Caco-2 (cell line): ENCODE data around the gene HAO1. TPM values are rescaled to one million over a fixed set of nuclear protein-coding genes. Genes with fewer than 3 reads are reported as not detected.

Source experiments
- BruUV-seq: library from RNA; stranded (reverse); fragments of 400-500 nt; replicated peaks from 2 replicates; lab custom pipeline; 2021; lab: Mats Ljungman, UMichigan
- CTCF ChIA-PET: fragments of 300-600 bp; sonication (Branson Sonifier 250); formaldehyde crosslinking; loops from one replicate; lab custom pipeline; 2022; ENCODE audit warnings: antibody characterized with exemption; lab: Charles Lee
- POLR2A ChIA-PET: fragments of 300-600 bp; sonication (Branson Sonifier 250); formaldehyde crosslinking; loops from one replicate; lab custom pipeline; 2022; ENCODE audit warnings: antibody characterized with exemption; lab: Charles Lee
- DNase-seq, 2 experiments: peaks; one replicate each; pipeline versions ENCODE4 v3.0.0 to v3.0.0-alpha.2; 2020 to 2022
- H3K27me3 ChIP-seq: replicated peaks from 2 replicates; pipeline ENCODE4 v1.6.0; 2011; ENCODE audit warnings: low read length; ENCODE audit not compliant: control insufficient read depth, insufficient read depth
- H3K36me3 ChIP-seq: 2 replicates; pipeline ENCODE4 v1.5.1; 2011; ENCODE audit warnings: low read length; ENCODE audit not compliant: control insufficient read depth, insufficient read depth
- H3K4me1 ChIP-seq: fragments of 250-450 bp; sonication (Bioruptor Pico); 2 replicates; pipeline ENCODE4 v1.5.1; 2020; ENCODE audit warnings: mild to moderate bottlenecking
- H3K4me3 ChIP-seq: 2 replicates; pipeline ENCODE4 v1.5.1; 2011; ENCODE audit warnings: low read depth, mild to moderate bottlenecking, control low read depth, low read length
- H3K9me3 ChIP-seq: fragments of 250-450 bp; sonication (Bioruptor Pico); 2 replicates; pipeline ENCODE4 v1.5.1; 2020; ENCODE audit warnings: mild to moderate bottlenecking, moderate library complexity
- H3K27ac Mint-ChIP-seq: one replicate; pipeline ENCODE4 v1.8.0; 2022; ENCODE audit warnings: mixed read lengths; ENCODE audit not compliant: unreplicated experiment
- H3K27me3 Mint-ChIP-seq: one replicate; pipeline ENCODE4 v1.8.0; 2022; ENCODE audit warnings: mixed read lengths; ENCODE audit not compliant: insufficient read depth, unreplicated experiment
- H3K36me3 Mint-ChIP-seq: one replicate; pipeline ENCODE4 v1.8.0; 2022; ENCODE audit warnings: mild to moderate bottlenecking, mixed read lengths; ENCODE audit not compliant: insufficient read depth, unreplicated experiment
- H3K4me1 Mint-ChIP-seq: one replicate; pipeline ENCODE4 v1.8.0; 2022; ENCODE audit warnings: low read depth, mixed read lengths; ENCODE audit not compliant: unreplicated experiment
- H3K4me3 Mint-ChIP-seq: one replicate; pipeline ENCODE4 v1.8.0; 2022; ENCODE audit warnings: mild to moderate bottlenecking, moderate library complexity, mixed read lengths; ENCODE audit not compliant: unreplicated experiment
- H3K9me3 Mint-ChIP-seq: one replicate; pipeline ENCODE4 v1.8.0; 2022; ENCODE audit warnings: mixed read lengths; ENCODE audit not compliant: unreplicated experiment
- intact Hi-C: fragments of 100-400 bp; cut with micrococcal nuclease; formaldehyde crosslinking; loops from one replicate; pipeline ENCODE4 v1.10.0; 2022; ENCODE audit not compliant: unreplicated experiment
- total RNA-seq: library from RNA; stranded (reverse); gene quantifications from 2 replicates; pipeline ENCODE4 v1.2.3, GENCODE V29; 2022
- TF ChIP-seq, protein P1 (sequence below), 2 experiments: fragments of 200-600 bp in 1 of 2; IDR thresholded peaks; 1 replicate in 1 of 2; 2 replicates in 1 of 2; pipeline versions ENCODE4 v1.5.1 to v1.8.0; 2011 to 2022; ENCODE audit warnings: antibody characterized with exemption in 1 of 2, control low read depth in 1 of 2, inconsistent platforms in 1 of 2, low read depth in 1 of 2, low read length in 1 of 2, mild to moderate bottlenecking in 1 of 2, moderate library complexity in 1 of 2; ENCODE audit not compliant: insufficient read depth in 1 of 2, severe bottlenecking in 1 of 2, unreplicated experiment in 1 of 2

The HAO1 gene
- total RNA-seq, 1 experiment from 2014 or later: not detected

GRCh38 chr20:7897781-7898364, 42.4 kb downstream of the HAO1 start:
- Mint-ChIP-seq H3K27me3 (peaks cover 16% of the 10 kb centered on the region), H3K4me3 (no peak overlapping the region), H3K4me1 (no peaks in the 10 kb centered on the region), H3K27ac (no peak overlapping the region), H3K36me3 (no peaks in the 10 kb centered on the region), H3K9me3 (no peaks in the 10 kb centered on the region)
- Histone ChIP-seq H3K4me1 (no peaks in the 10 kb centered on the region), H3K36me3 (no peaks in the 10 kb centered on the region), H3K9me3 (no peaks in the 10 kb centered on the region), H3K27me3 (no peaks in the 10 kb centered on the region; the same call in 1 of the 2 replicates), H3K4me3 (no peak overlapping the region)
- POLR2A ChIA-PET: no interaction called here
- TF ChIP-seq, protein P1, sequence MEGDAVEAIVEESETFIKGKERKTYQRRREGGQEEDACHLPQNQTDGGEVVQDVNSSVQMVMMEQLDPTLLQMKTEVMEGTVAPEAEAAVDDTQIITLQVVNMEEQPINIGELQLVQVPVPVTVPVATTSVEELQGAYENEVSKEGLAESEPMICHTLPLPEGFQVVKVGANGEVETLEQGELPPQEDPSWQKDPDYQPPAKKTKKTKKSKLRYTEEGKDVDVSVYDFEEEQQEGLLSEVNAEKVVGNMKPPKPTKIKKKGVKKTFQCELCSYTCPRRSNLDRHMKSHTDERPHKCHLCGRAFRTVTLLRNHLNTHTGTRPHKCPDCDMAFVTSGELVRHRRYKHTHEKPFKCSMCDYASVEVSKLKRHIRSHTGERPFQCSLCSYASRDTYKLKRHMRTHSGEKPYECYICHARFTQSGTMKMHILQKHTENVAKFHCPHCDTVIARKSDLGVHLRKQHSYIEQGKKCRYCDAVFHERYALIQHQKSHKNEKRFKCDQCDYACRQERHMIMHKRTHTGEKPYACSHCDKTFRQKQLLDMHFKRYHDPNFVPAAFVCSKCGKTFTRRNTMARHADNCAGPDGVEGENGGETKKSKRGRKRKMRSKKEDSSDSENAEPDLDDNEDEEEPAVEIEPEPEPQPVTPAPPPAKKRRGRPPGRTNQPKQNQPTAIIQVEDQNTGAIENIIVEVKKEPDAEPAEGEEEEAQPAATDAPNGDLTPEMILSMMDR (IDR thresholded peaks at IDR 0.05; ENCODE audit: insufficient read depth in 1 of 2, low read depth in 1 of 2, low read length in 1 of 2, severe bottlenecking in 1 of 2, unreplicated experiment in 1 of 2): no peak
- DNase-seq: no peak
- BruUV-seq: no TSS peak
- CTCF ChIA-PET: no interaction called here
- intact Hi-C loops: no loop called here

DNA sequence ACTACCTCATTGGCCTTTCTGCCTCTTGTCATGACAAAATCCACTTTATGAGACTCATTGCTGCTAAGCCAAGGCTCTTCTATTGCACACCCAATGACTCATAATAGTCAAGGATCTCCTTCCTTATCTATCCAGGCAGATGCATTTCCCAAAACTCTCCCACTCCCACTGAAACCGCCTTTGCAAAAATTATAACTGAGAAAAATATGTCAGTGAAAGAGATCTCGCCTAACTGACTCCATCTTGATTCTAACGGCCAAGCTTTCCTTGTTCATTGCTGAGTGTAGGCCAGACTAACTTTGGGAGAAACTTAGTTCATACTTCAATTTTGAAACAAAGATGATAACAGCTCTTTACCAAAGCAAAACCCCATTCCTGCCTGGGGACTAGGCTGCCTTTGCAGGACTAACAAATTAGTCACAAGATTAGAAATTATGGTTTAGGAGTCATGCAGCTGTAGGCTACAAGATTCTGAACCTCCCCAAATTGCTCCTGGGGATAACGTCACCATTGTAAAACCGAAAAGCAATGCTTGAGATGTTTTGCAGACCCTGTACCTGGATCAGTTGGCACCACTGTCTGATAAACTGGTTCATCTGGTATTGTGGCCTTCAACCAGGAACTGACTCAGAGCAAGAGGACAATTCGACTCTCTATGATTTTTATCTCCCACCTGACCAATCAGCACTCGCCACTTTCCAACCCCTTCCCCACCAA, 47.1 kb downstream of the HAO1 start:
- Histone ChIP-seq H3K4me1 (no peaks in the 10 kb centered on the region), H3K9me3 (no peaks in the 10 kb centered on the region), H3K4me3 (no peak overlapping the region), H3K36me3 (no peaks in the 10 kb centered on the region), H3K27me3 (no peaks in the 10 kb centered on the region; the same call in 1 of the 2 replicates)
- intact Hi-C loops: no loop called here
- H3K9me3 Mint-ChIP-seq: no peaks in the 10 kb centered on the region
- H3K4me3 Mint-ChIP-seq: no peak overlapping the region
- TF ChIP-seq, protein P1 (IDR thresholded peaks at IDR 0.05; ENCODE audit: insufficient read depth in 1 of 2, low read depth in 1 of 2, low read length in 1 of 2, severe bottlenecking in 1 of 2, unreplicated experiment in 1 of 2): no peak
- ChIA-PET POLR2A (no interaction called here), CTCF (no interaction called here)
- DNase-seq: no peak
- H3K27ac Mint-ChIP-seq: no peak overlapping the region
- H3K36me3 Mint-ChIP-seq: no peaks in the 10 kb centered on the region
- BruUV-seq: no TSS peak
- peaks cover 18% of the 10 kb centered on the region for H3K27me3 Mint-ChIP-seq
- no peaks in the 10 kb centered on the region for H3K4me1 Mint-ChIP-seq

DNA sequence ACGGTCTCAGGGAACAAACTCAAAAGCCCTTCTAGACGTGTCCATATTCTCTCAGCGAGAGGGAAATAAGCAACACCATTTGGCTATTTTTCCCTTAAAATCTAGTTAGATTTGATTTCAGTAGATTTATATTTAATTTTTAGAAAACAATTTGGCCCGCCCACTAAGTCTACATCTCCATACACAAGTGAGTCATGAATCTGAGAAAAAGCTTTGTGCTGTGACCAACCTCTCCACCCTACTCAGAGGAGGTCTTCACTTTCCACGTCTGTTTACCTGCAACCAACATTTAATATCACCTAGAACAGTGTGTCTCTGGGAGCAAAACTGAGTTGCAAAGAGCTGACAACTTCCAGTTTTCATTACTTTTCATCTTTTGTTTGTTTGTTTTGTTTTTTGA, 48.6 kb downstream of the HAO1 start:
- no peak for DNase-seq
- Mint-ChIP-seq H3K36me3 (no peaks in the 10 kb centered on the region), H3K4me1 (no peaks in the 10 kb centered on the region), H3K9me3 (no peaks in the 10 kb centered on the region), H3K27me3 (peaks cover 14% of the 10 kb centered on the region), H3K4me3 (no peak overlapping the region), H3K27ac (no peak overlapping the region)
- intact Hi-C loops: no loop called here
- Histone ChIP-seq H3K4me1 (no peaks in the 10 kb centered on the region), H3K27me3 (no peaks in the 10 kb centered on the region), H3K4me3 (no peak overlapping the region), H3K9me3 (no peaks in the 10 kb centered on the region), H3K36me3 (no peaks in the 10 kb centered on the region)
- ChIA-PET POLR2A (no interaction called here), CTCF (no interaction called here)
- TF ChIP-seq, protein P1 (IDR thresholded peaks at IDR 0.05; ENCODE audit: insufficient read depth in 1 of 2, low read depth in 1 of 2, low read length in 1 of 2, severe bottlenecking in 1 of 2, unreplicated experiment in 1 of 2): no peak
- BruUV-seq: no TSS peak
